ENCODE results near the gene LCAT.

Gene LCAT

DNA sequence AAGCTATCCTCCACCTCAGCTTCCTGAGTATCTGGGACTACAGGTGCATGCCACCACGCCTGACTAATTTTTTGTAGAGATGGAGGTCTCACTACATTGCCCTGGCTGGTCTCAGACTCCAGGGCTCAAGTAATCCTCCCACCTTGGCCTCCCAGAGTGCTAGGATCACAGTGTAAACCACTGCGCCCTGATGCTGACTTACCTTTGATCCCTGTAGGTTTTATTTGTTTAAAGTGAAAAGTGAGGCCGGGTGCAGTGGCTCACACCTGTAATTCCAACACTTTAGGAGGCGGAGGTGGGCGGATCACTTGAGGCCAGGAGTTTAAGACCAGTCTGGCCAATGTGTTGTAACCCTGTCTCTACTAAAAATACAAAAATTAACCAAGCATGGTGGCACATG lies 42.2 kb downstream of the LCAT start:
- H4K8ac ChIP-seq (ENCODE audit: low read depth, low read length) = no peak overlapping the region
- H3K9me3 ChIP-seq (ENCODE audit: insufficient read depth, low read depth, low read length) = no peaks in the 10 kb centered on the region
- no peaks in the 10 kb centered on the region for H3K4me1 ChIP-seq (ENCODE audit: control insufficient read depth in 1 of 2, insufficient read depth in 2 of 2, low read length in 2 of 2)
- no peak overlapping the region for H3K4me2 ChIP-seq (ENCODE audit: low read length)
- H2AFZ ChIP-seq (ENCODE audit: insufficient read depth, low read length, poor library complexity) = no peak overlapping the region
- no peak overlapping the region for H2BK12ac ChIP-seq (ENCODE audit: low read length)
- H2BK5ac ChIP-seq (ENCODE audit: low read depth, low read length, poor library complexity) = no peak overlapping the region
- no CpG with 5 or more reads among the region's 5 CpGs for WGBS (ENCODE audit: extremely low coverage, insufficient coverage, insufficient read length)
- H3K14ac ChIP-seq (ENCODE audit: low read length) = no peak overlapping the region
- no peaks in the 10 kb centered on the region for H3K79me1 ChIP-seq (ENCODE audit: low read length)
- no peak overlapping the region for H2AK5ac ChIP-seq (ENCODE audit: low read length)
- H4K91ac ChIP-seq (ENCODE audit: low read depth, low read length) = no peak overlapping the region
- no peak overlapping the region for H3K9ac ChIP-seq (ENCODE audit: low read length)
- no peak overlapping the region for H3K18ac ChIP-seq (ENCODE audit: low read length)
- H3K27me3 ChIP-seq (ENCODE audit: insufficient read depth, low read length) = no peaks in the 10 kb centered on the region
- H3K23ac ChIP-seq (ENCODE audit: low read length) = no peak overlapping the region
- no peak overlapping the region for H2BK120ac ChIP-seq (ENCODE audit: insufficient read depth, low read length, poor library complexity)
- no peaks in the 10 kb centered on the region for H3K79me2 ChIP-seq (ENCODE audit: control insufficient read depth, insufficient read depth, low read length, poor library complexity)
- no peak overlapping the region for H4K12ac ChIP-seq (ENCODE audit: low read depth, low read length)
- peaks cover 3 to 7% of the 10 kb centered on the region in 2 experiments for H3K36me3 ChIP-seq (ENCODE audit: control insufficient read depth in 1 of 2, insufficient read depth in 2 of 2, low read length in 2 of 2)
- no peak for DNase-seq
- H3K27ac ChIP-seq (ENCODE audit: low read depth, low read length) = no peak overlapping the region
- H3K4me3 ChIP-seq (ENCODE audit: low read depth, low read length) = no peak overlapping the region
- peak overlapping the region; percentile 33 for H3K4ac ChIP-seq (ENCODE audit: low read depth, low read length)

DNA sequence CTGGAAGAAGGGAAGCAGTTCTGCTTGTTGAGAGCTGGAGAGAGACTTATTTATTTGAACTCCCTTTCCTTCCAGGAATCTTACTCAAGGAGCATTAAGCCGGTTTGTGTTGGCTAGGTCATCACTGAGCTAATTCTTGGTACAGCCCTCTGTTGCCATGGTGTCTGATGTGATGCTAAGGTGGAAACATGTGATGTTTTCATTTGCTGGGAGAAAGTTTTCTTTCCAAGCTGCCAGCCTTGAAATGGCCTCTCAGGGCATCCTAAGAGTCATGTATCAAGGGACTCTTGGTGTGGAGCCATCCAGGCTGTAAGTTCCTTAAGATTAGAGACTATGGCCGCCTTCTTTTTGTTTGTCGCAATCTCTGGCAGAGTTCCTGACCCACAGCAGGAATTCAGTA lies 46.7 kb downstream of the LCAT start:
- no peak overlapping the region for H3K23ac ChIP-seq (ENCODE audit: low read length)
- H3K4me3 ChIP-seq (ENCODE audit: low read depth, low read length) = no peak overlapping the region
- no peak overlapping the region for H2AFZ ChIP-seq (ENCODE audit: insufficient read depth, low read length, poor library complexity)
- no peak overlapping the region for H4K12ac ChIP-seq (ENCODE audit: low read depth, low read length)
- no peaks in the 10 kb centered on the region for H3K9me3 ChIP-seq (ENCODE audit: insufficient read depth, low read depth, low read length)
- no peak overlapping the region for H3K4me2 ChIP-seq (ENCODE audit: low read length)
- no peak overlapping the region for H2BK12ac ChIP-seq (ENCODE audit: low read length)
- no peak overlapping the region for H3K14ac ChIP-seq (ENCODE audit: low read length)
- H3K79me1 ChIP-seq (ENCODE audit: low read length) = peaks cover 6% of the 10 kb centered on the region
- DNase-seq = no peak
- no peak overlapping the region for H2BK5ac ChIP-seq (ENCODE audit: low read depth, low read length, poor library complexity)
- H2BK120ac ChIP-seq (ENCODE audit: insufficient read depth, low read length, poor library complexity) = no peak overlapping the region
- H3K27ac ChIP-seq (ENCODE audit: low read depth, low read length) = no peak overlapping the region
- no peak overlapping the region for H4K8ac ChIP-seq (ENCODE audit: low read depth, low read length)
- no peak overlapping the region for H4K91ac ChIP-seq (ENCODE audit: low read depth, low read length)
- peaks cover 0 to 4% of the 10 kb centered on the region in 2 experiments for H3K36me3 ChIP-seq (ENCODE audit: control insufficient read depth in 1 of 2, insufficient read depth in 2 of 2, low read length in 2 of 2)
- peaks cover 5 to 8% of the 10 kb centered on the region in 2 experiments for H3K4me1 ChIP-seq (ENCODE audit: control insufficient read depth in 1 of 2, insufficient read depth in 2 of 2, low read length in 2 of 2)
- H3K4ac ChIP-seq (ENCODE audit: low read depth, low read length) = no peak overlapping the region
- peaks cover 8% of the 10 kb centered on the region for H3K79me2 ChIP-seq (ENCODE audit: control insufficient read depth, insufficient read depth, low read length, poor library complexity)
- no peak overlapping the region for H2AK5ac ChIP-seq (ENCODE audit: low read length)
- H3K18ac ChIP-seq (ENCODE audit: low read length) = no peak overlapping the region
- WGBS (ENCODE audit: extremely low coverage, insufficient coverage, insufficient read length) = no CpG with 5 or more reads among the region's 3 CpGs
- H3K9ac ChIP-seq (ENCODE audit: low read length) = no peak overlapping the region
- H3K27me3 ChIP-seq (ENCODE audit: insufficient read depth, low read length) = no peaks in the 10 kb centered on the region

DNA sequence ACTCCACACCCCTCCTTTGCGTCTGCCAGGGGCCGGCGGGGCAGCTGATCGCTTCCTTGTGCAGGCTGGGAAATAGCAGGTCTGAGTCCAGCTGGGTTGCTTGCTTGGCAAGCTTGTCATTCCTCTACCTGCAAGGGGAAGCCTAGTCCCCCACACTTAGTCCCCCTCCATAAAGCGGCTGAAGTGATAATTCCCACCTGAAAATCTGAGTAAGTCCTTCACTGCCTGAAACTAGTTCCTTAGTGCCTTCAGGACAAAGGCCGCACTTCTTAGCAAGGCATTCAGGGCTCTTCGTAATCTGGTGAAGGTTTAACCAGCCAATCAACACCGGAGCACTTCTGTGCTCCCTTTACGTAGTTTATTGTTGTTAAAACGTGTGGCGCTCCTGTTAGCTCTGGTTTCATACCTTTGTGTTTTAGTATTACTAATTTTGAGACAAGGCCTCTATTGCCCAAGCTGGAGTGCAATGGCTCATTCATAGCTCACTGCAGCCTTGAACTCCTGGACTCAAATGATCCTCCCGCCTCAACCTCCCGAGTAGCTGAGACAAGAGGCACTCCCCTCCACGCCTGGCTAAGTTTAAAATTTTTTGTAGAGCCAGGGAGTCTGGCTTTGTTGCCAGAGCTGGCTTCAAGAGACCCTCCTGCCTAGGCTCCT lies 50.0 kb downstream of the LCAT start:
- H2BK120ac ChIP-seq (ENCODE audit: insufficient read depth, low read length, poor library complexity) = peak overlapping the region; percentile 97
- peak overlapping the region; percentile 97 for H3K14ac ChIP-seq (ENCODE audit: low read length)
- no peaks in the 10 kb centered on the region for H3K27me3 ChIP-seq (ENCODE audit: insufficient read depth, low read length)
- H3K9me3 ChIP-seq (ENCODE audit: insufficient read depth, low read depth, low read length) = no peaks in the 10 kb centered on the region
- H3K18ac ChIP-seq (ENCODE audit: low read length) = peak overlapping the region; percentile 100
- peak overlapping the region; percentile 98 for H4K8ac ChIP-seq (ENCODE audit: low read depth, low read length)
- WGBS (ENCODE audit: extremely low coverage, insufficient coverage, insufficient read length) = no CpG with 5 or more reads among the region's 14 CpGs
- peaks cover 8% of the 10 kb centered on the region for H3K79me2 ChIP-seq (ENCODE audit: control insufficient read depth, insufficient read depth, low read length, poor library complexity)
- DNase-seq = no peak
- H2BK12ac ChIP-seq (ENCODE audit: low read length) = no peak overlapping the region
- peak overlapping the region; percentile 98 for H4K12ac ChIP-seq (ENCODE audit: low read depth, low read length)
- H3K4ac ChIP-seq (ENCODE audit: low read depth, low read length) = peak overlapping the region; percentile 71
- peak overlapping the region; percentile 98 for H4K91ac ChIP-seq (ENCODE audit: low read depth, low read length)
- H3K9ac ChIP-seq (ENCODE audit: low read length) = peak overlapping the region; percentile 100
- H3K23ac ChIP-seq (ENCODE audit: low read length) = no peak overlapping the region
- no peaks in the 10 kb centered on the region for H3K36me3 ChIP-seq (ENCODE audit: control insufficient read depth in 1 of 2, insufficient read depth in 2 of 2, low read length in 2 of 2)
- peak overlapping the region; percentile 96 for H3K4me2 ChIP-seq (ENCODE audit: low read length)
- peak overlapping the region; percentile 98 for H2AFZ ChIP-seq (ENCODE audit: insufficient read depth, low read length, poor library complexity)
- H3K4me3 ChIP-seq (ENCODE audit: low read depth, low read length) = peak overlapping the region; percentile 95
- H3K27ac ChIP-seq (ENCODE audit: low read depth, low read length) = peak overlapping the region; percentile 61
- peaks cover 5 to 8% of the 10 kb centered on the region in 2 experiments for H3K4me1 ChIP-seq (ENCODE audit: control insufficient read depth in 1 of 2, insufficient read depth in 2 of 2, low read length in 2 of 2)
- H2AK5ac ChIP-seq (ENCODE audit: low read length) = peak overlapping the region; percentile 95
- peaks cover 6% of the 10 kb centered on the region for H3K79me1 ChIP-seq (ENCODE audit: low read length)
- peak overlapping the region; percentile 78 for H2BK5ac ChIP-seq (ENCODE audit: low read depth, low read length, poor library complexity)

DNA sequence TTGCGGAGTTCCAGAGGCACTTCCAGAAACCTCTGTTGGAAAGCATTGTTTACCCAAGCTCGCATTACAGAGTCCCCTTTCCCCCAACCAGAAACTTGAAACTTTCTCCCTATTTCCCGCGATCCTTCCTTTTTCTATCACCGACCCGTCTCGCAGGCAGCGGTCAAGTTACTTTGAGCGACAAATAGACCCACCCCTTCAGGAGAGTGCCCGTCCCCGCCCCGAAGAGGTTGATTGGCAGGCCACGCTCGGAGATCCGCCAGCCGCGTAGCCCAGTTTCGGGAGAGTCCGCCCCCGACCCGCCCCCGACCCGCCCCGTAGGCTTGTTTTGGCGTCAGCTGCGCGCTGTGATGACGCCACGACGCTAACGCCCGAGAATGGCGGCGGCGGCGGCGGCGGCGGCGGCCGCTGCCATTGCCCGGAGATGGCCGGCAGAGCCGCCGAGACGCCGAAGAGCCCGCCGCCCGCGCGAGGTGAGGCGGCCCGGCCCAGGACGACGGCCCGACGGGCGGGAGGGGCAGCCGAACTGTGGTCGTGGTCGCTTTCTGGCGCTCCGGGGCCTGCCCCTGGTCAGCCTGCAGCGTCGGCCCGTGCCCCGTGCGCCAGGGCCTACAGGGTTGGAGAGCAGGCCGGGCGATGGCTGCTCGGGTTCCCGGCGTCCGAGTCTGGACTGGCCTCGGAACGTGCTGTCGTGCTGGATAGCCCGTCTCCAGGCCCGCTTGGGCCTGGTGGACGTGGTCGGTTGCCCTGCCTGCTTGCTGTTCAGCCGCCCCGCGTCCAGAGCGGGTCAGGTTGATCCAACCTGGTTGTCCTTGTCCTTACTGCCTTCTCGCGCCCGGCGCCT lies 50.8 kb downstream of the LCAT start, which contains the start of gene PSKH1:
Gene PSKH1, plus strand, starts transcription at position 356 of the 844 bp plus-strand sequence. CDS start 15,496 bp downstream, outside the sequence.
- Histone ChIP-seq H2AFZ (ENCODE audit: insufficient read depth, low read length, poor library complexity) (peak within 1 kb of the TSS; percentile 98), H3K23ac (ENCODE audit: low read length) (no peak within 1 kb of the TSS), H2BK120ac (ENCODE audit: insufficient read depth, low read length, poor library complexity) (peak within 1 kb of the TSS; percentile 97), H3K4me3 (ENCODE audit: low read depth, low read length) (peak within 1 kb of the TSS; percentile 95), H3K18ac (ENCODE audit: low read length) (peak within 1 kb of the TSS; percentile 100), H4K91ac (ENCODE audit: low read depth, low read length) (peak within 1 kb of the TSS; percentile 98), H3K9ac (ENCODE audit: low read length) (peak within 1 kb of the TSS; percentile 100), H3K14ac (ENCODE audit: low read length) (peak within 1 kb of the TSS; percentile 97), H3K79me1 (ENCODE audit: low read length) (peaks cover 6% of the 10 kb centered on the region), H2BK12ac (ENCODE audit: low read length) (no peak within 1 kb of the TSS), H2AK5ac (ENCODE audit: low read length) (peak within 1 kb of the TSS; percentile 95), H4K12ac (ENCODE audit: low read depth, low read length) (peak within 1 kb of the TSS; percentile 98), H3K36me3 (ENCODE audit: control insufficient read depth in 1 of 2, insufficient read depth in 2 of 2, low read length in 2 of 2) (no peaks in the 10 kb centered on the region), H3K4me1 (ENCODE audit: control insufficient read depth in 1 of 2, insufficient read depth in 2 of 2, low read length in 2 of 2) (peaks cover 5 to 8% of the 10 kb centered on the region in 2 experiments), H4K8ac (ENCODE audit: low read depth, low read length) (peak within 1 kb of the TSS; percentile 98), H3K27ac (ENCODE audit: low read depth, low read length) (peak within 1 kb of the TSS; percentile 61), H3K9me3 (ENCODE audit: insufficient read depth, low read depth, low read length) (no peaks in the 10 kb centered on the region), H3K27me3 (ENCODE audit: insufficient read depth, low read length) (no peaks in the 10 kb centered on the region), H3K4me2 (ENCODE audit: low read length) (peak within 1 kb of the TSS; percentile 96), H2BK5ac (ENCODE audit: low read depth, low read length, poor library complexity) (peak within 1 kb of the TSS; percentile 78), H3K4ac (ENCODE audit: low read depth, low read length) (peak within 1 kb of the TSS; percentile 71), H3K79me2 (ENCODE audit: control insufficient read depth, insufficient read depth, low read length, poor library complexity) (peaks cover 8% of the 10 kb centered on the region)
- WGBS (ENCODE audit: extremely low coverage, insufficient coverage, insufficient read length) = no CpG with 5 or more reads among the region's 90 CpGs
- peak; percentile 95 to 96 for DNase-seq
